SK-N-SH treated with all-trans-retinoic acid at 6 μM for 48 hours (cell line): ENCODE measurements around the gene SMPD1.

Source experiments
- ATAC-seq: fragments of 200-7000 bp; cut with Tn5 transposase; 3 replicates; pipeline ENCODE4 v1.9.1; 2020; ENCODE audit warnings: mild to moderate bottlenecking, moderate library complexity
- ARNTL ChIP-seq: fragments of 450-650 bp; formaldehyde crosslinking; IDR thresholded peaks from 2 replicates; pipeline ENCODE4 v1.5.0; 2020; ENCODE audit warnings: low read depth, mild to moderate bottlenecking, moderate library complexity, borderline replicate concordance
- BACH2 ChIP-seq: fragments of 250-450 bp; sonication (Bioruptor Pico); IDR thresholded peaks from 2 replicates; pipeline ENCODE4 v1.9.0; 2021; ENCODE audit warnings: mild to moderate bottlenecking, borderline replicate concordance
- CREB5 ChIP-seq: fragments of 250-450 bp; sonication (Bioruptor Pico); IDR thresholded peaks from 2 replicates; pipeline ENCODE4 v1.5.1; 2020; ENCODE audit warnings: low read depth, mild to moderate bottlenecking, moderate library complexity
- CSDC2 ChIP-seq: fragments of 250-450 bp; sonication (Bioruptor Pico); IDR thresholded peaks from 2 replicates; pipeline ENCODE4 v1.5.0; 2020; ENCODE audit warnings: mild to moderate bottlenecking, moderate library complexity
- ESRRG ChIP-seq: fragments of 250-450 bp; sonication (Bioruptor Pico); IDR thresholded peaks from 2 replicates; pipeline ENCODE4 v1.6.1; 2021; ENCODE audit warnings: mild to moderate bottlenecking
- GLIS3 ChIP-seq: fragments of 250-450 bp; sonication (Bioruptor Pico); IDR thresholded peaks from 2 replicates; pipeline ENCODE4 v1.5.0; 2020; ENCODE audit warnings: mild to moderate bottlenecking, moderate library complexity
- ISL1 ChIP-seq: fragments of 250-450 bp; sonication (Bioruptor Pico); IDR thresholded peaks from 2 replicates; pipeline ENCODE4 v2.1.2; 2022; ENCODE audit warnings: mild to moderate bottlenecking, moderate library complexity
- OSR1 ChIP-seq: fragments of 250-450 bp; sonication (Bioruptor Pico); IDR thresholded peaks from 2 replicates; pipeline ENCODE4 v1.8.0; 2022; ENCODE audit warnings: moderate library complexity, mild to moderate bottlenecking, inconsistent platforms
- PATZ1 ChIP-seq: fragments of 250-450 bp; sonication (Bioruptor Pico); IDR thresholded peaks from 2 replicates; pipeline ENCODE4 v1.8.0; 2020; ENCODE audit warnings: mild to moderate bottlenecking, moderate library complexity, borderline replicate concordance
- POU6F1 ChIP-seq: fragments of 250-450 bp; sonication (Bioruptor Pico); IDR thresholded peaks from 2 replicates; pipeline ENCODE4 v1.8.0; 2021; ENCODE audit warnings: low read depth, mild to moderate bottlenecking, moderate library complexity, borderline replicate concordance
- PPARA ChIP-seq: fragments of 250-450 bp; sonication (Bioruptor Pico); IDR thresholded peaks from 2 replicates; pipeline ENCODE4 v1.5.0; 2020; ENCODE audit warnings: mild to moderate bottlenecking, borderline replicate concordance
- RARB ChIP-seq: fragments of 250-450 bp; sonication (Bioruptor Pico); IDR thresholded peaks from 2 replicates; pipeline ENCODE4 v1.8.0; 2021; ENCODE audit warnings: mild to moderate bottlenecking, moderate library complexity
- SNAI2 ChIP-seq: fragments of 250-450 bp; sonication (Bioruptor Pico); IDR thresholded peaks from 2 replicates; pipeline ENCODE4 v1.5.0; 2020; ENCODE audit warnings: mild to moderate bottlenecking, moderate library complexity
- TCF4 ChIP-seq: fragments of 250-450 bp; sonication (Bioruptor Pico); IDR thresholded peaks from 2 replicates; pipeline ENCODE4 v1.8.0; 2021; ENCODE audit warnings: mild to moderate bottlenecking, moderate library complexity, borderline replicate concordance
- TOX ChIP-seq: fragments of 250-450 bp; sonication (Bioruptor Pico); IDR thresholded peaks from 2 replicates; pipeline ENCODE4 v1.8.0; 2021; ENCODE audit warnings: mild to moderate bottlenecking, moderate library complexity, borderline replicate concordance
- TSHZ2 ChIP-seq: fragments of 250-450 bp; sonication (Bioruptor Pico); IDR thresholded peaks from 2 replicates; pipeline ENCODE4 v1.5.0; 2020; ENCODE audit warnings: mild to moderate bottlenecking, moderate library complexity
- ZC3H10 ChIP-seq: fragments of 250-450 bp; sonication (Bioruptor Pico); IDR thresholded peaks from 2 replicates; pipeline ENCODE4 v1.5.1; 2021; ENCODE audit warnings: mild to moderate bottlenecking, moderate library complexity
- ZFP3 ChIP-seq: fragments of 250-450 bp; sonication (Bioruptor Pico); IDR thresholded peaks from 2 replicates; pipeline ENCODE4 v1.5.0; 2020; ENCODE audit warnings: mild to moderate bottlenecking, moderate library complexity
- ZFP30 ChIP-seq: fragments of 450-650 bp; formaldehyde crosslinking; IDR thresholded peaks from 2 replicates; pipeline ENCODE4 v1.5.0; 2022; ENCODE audit warnings: mild to moderate bottlenecking, moderate library complexity
- ZNF565 ChIP-seq: fragments of 450-650 bp; formaldehyde crosslinking; conservative IDR thresholded peaks from 2 replicates; pipeline ENCODE4 v1.5.0; 2020; ENCODE audit warnings: low read depth, mild to moderate bottlenecking, moderate library complexity
- ZNF8 ChIP-seq: fragments of 450-650 bp; formaldehyde crosslinking; IDR thresholded peaks from 2 replicates; pipeline ENCODE4 v1.5.0; 2020; ENCODE audit warnings: mild to moderate bottlenecking, moderate library complexity

SMPD1 gene

GRCh38 chr11:6354651-6355485, 35.4 kb upstream of the SMPD1 start:
- TF ChIP-seq ZFP30 (CRISPR knock-in tag) (no peak), TCF4 (CRISPR knock-in tag) (no peak), ZC3H10 (CRISPR knock-in tag) (no peak), POU6F1 (CRISPR knock-in tag) (no peak), ZNF565 (no peak), OSR1 (CRISPR knock-in tag) (no peak), PATZ1 (CRISPR knock-in tag) (no peak), ZNF8 (CRISPR knock-in tag) (no peak), ZFP3 (CRISPR knock-in tag) (no peak), CREB5 (CRISPR knock-in tag) (no peak), SNAI2 (no peak), TOX (CRISPR knock-in tag) (no peak), ARNTL (CRISPR knock-in tag) (no peak), TSHZ2 (CRISPR knock-in tag) (no peak), RARB (no peak), ISL1 (CRISPR knock-in tag) (no peak), GLIS3 (CRISPR knock-in tag) (no peak), PPARA (CRISPR knock-in tag) (no peak), BACH2 (CRISPR knock-in tag) (no peak), CSDC2 (CRISPR knock-in tag) (no peak)
- TF ChIP-seq, all 23 proteins: peak for 0
- no peak for ATAC-seq

GRCh38 chr11:6356503-6357055, 33.7 kb upstream of the SMPD1 start:
- TF ChIP-seq ZNF565: no peak
- TF ChIP-seq ESRRG (CRISPR knock-in tag): no peak
- no peak for TF ChIP-seq CREB5 (CRISPR knock-in tag)
- no peak for TF ChIP-seq ARNTL (CRISPR knock-in tag)
- TF ChIP-seq ZNF8 (CRISPR knock-in tag): no peak
- TF ChIP-seq SNAI2: no peak
- no peak for TF ChIP-seq TSHZ2 (CRISPR knock-in tag)
- no peak for TF ChIP-seq GLIS3 (CRISPR knock-in tag)
- TF ChIP-seq OSR1 (CRISPR knock-in tag): no peak
- no peak for TF ChIP-seq POU6F1 (CRISPR knock-in tag)
- TF ChIP-seq TOX (CRISPR knock-in tag): no peak
- no peak for TF ChIP-seq BACH2 (CRISPR knock-in tag)
- ATAC-seq: no peak
